GM15510 (cell line): Measurements from ENCODE around the gene TNPO3.

Experiments
- POLR2A ChIP-seq: IDR thresholded peaks from 3 replicates; pipeline ENCODE4 v1.6.1; 2011; ENCODE audit warnings: borderline replicate concordance; ENCODE audit not compliant: insufficient read length; ENCODE audit errors: extremely low read depth

The TNPO3 gene

GRCh38 chr7:128906001-128906765 lies 148.7 kb downstream of the TNPO3 start:
- TF ChIP-seq POLR2A = no peak

GRCh38 chr7:128904381-128905197 lies 150.3 kb downstream of the TNPO3 start:
- TF ChIP-seq POLR2A = no peak
